Measurements from ENCODE around the gene ZIC3.

Gene ZIC3

GRCh38 chrX:137574784-137575293 is 8.9 kb downstream of the ZIC3 start:
- no peak overlapping the region for H3K4me3 ChIP-seq (replicated peaks in 1 of 2; ENCODE audit: low read depth in 2 of 2, low read length in 2 of 2)
- no peak for DNase-seq (ENCODE audit: low read depth in 2 of 2)
- no peak for TF ChIP-seq CTCF (IDR thresholded peaks at IDR 0.05; ENCODE audit: low read depth, low read length)

- no peak overlapping the region for H3K4me3 ChIP-seq (replicated peaks in 1 of 2; ENCODE audit: low read depth in 2 of 2, low read length in 2 of 2)
- DNase-seq (ENCODE audit: low read depth in 2 of 2) = no peak
- no peak for TF ChIP-seq CTCF (IDR thresholded peaks at IDR 0.05; ENCODE audit: low read depth, low read length)
Observed at GRCh38 chrX:137575596-137576255, 9.8 kb downstream of the ZIC3 start.

- no peak overlapping the region for H3K4me3 ChIP-seq (replicated peaks in 1 of 2; ENCODE audit: low read depth in 2 of 2, low read length in 2 of 2)
- DNase-seq (ENCODE audit: low read depth in 2 of 2) = no peak
- TF ChIP-seq CTCF (IDR thresholded peaks at IDR 0.05; ENCODE audit: low read depth, low read length) = no peak
Observed at GRCh38 chrX:137587151-137587550, 21.2 kb downstream of the ZIC3 start.

- no peak for DNase-seq (ENCODE audit: low read depth in 2 of 2)
- TF ChIP-seq CTCF (IDR thresholded peaks at IDR 0.05; ENCODE audit: low read depth, low read length) = no peak
Observed at GRCh38 chrX:137600769-137601168, 34.8 kb downstream of the ZIC3 start.

More at GRCh38 chrX:137600769-137601168, 34.8 kb downstream of the ZIC3 start:
- H3K4me3 ChIP-seq (replicated peaks in 1 of 2; ENCODE audit: low read depth in 2 of 2, low read length in 2 of 2) = no peak overlapping the region
